MM.1S (cell line): Measurements from ENCODE around the gene SLITRK2.

Source experiments
- CTCF ChIP-seq: fragments of 300-600 bp; sonication (generic); IDR thresholded peaks from 2 replicates; pipeline ENCODE4 v1.5.1; 2016; ENCODE audit warnings: antibody characterized with exemption, low read length, mixed read lengths
- EZH2 ChIP-seq: fragments of 300-600 bp; sonication (generic); optimal IDR thresholded peaks from 2 replicates; pipeline ENCODE3; 2017; ENCODE audit warnings: low read depth, mild to moderate bottlenecking, antibody characterized with exemption, low read length, mixed read lengths
- EZH2phosphoT487 ChIP-seq: fragments of 300-600 bp; sonication (generic); IDR thresholded peaks from 2 replicates; pipeline ENCODE4 v1.6.1; 2018; ENCODE audit warnings: antibody characterized with exemption, low read length

- TF ChIP-seq CTCF, result no peak
- TF ChIP-seq EZH2, result no peak
- no peak for TF ChIP-seq EZH2phosphoT487
Observed at GRCh38 chrX:145826466-145826865, 8.8 kb downstream of the SLITRK2 start.
